Endothelial cell of umbilical vein (primary cell): ENCODE measurements around the gene CYB5R4. TPM values are rescaled to one million over a fixed set of nuclear protein-coding genes. Genes with fewer than 3 reads are reported as not detected.

Experiments
- BruUV-seq: library from RNA; stranded (reverse); fragments of 400-500 nt; replicated peaks from 2 replicates; lab custom pipeline; 2021; lab: Mats Ljungman, UMichigan
- CTCF ChIA-PET: fragments of 300-600, 350-600 bp; sonication (Branson Sonifier 250); formaldehyde crosslinking; loops from one replicate; lab custom pipeline; 2021; ENCODE audit warnings: antibody characterized with exemption, inconsistent platforms; lab: Charles Lee
- POLR2A ChIA-PET: fragments of 300-600, 350-600 bp; sonication (Branson Sonifier 250); formaldehyde crosslinking; loops from one replicate; lab custom pipeline; 2021; ENCODE audit warnings: antibody characterized with exemption, inconsistent platforms; lab: Charles Lee
- DNase-seq: peaks from one replicate; pipeline ENCODE4 v3.0.0-alpha.2; 2011; ENCODE audit warnings: low read depth, low spot score
- FAIRE-seq: peaks from 2 replicates; lab custom pipeline; 2011; peaks lifted over from hg19 to GRCh38; lab: Jason Lieb, UNC
- H2AFZ ChIP-seq: 2 replicates; pipeline ENCODE4 v1.6.0; 2012; ENCODE audit warnings: low read depth, low read length, control low read depth, inconsistent platforms
- H3K27ac ChIP-seq: 2 replicates; pipeline ENCODE4 v1.5.1; 2011; ENCODE audit warnings: low read depth, mild to moderate bottlenecking, control low read depth, low read length, moderate library complexity; ENCODE audit not compliant: insufficient read depth
- H3K27me3 ChIP-seq, 2 experiments: 2 replicates each; pipeline versions ENCODE4 v1.6.0 to v1.6.1; 2011; ENCODE audit warnings: low read length in 2 of 2, mixed read lengths in 1 of 2; ENCODE audit not compliant: control insufficient read depth in 2 of 2, insufficient read depth in 2 of 2
- H3K36me3 ChIP-seq, 2 experiments: 2 replicates in 1 of 2; 3 replicates in 1 of 2; pipeline ENCODE4 v1.5.1; 2011; ENCODE audit warnings: low read length in 2 of 2, mild to moderate bottlenecking in 1 of 2, moderate library complexity in 1 of 2; ENCODE audit not compliant: control insufficient read depth in 2 of 2, insufficient read depth in 2 of 2; ENCODE audit errors: extremely low read depth in 1 of 2
- H3K4me1 ChIP-seq: 3 replicates; pipeline ENCODE4 v1.5.1; 2011; ENCODE audit warnings: mild to moderate bottlenecking, low read length; ENCODE audit not compliant: control insufficient read depth, insufficient read depth; ENCODE audit errors: extremely low read depth
- H3K4me2 ChIP-seq: 2 replicates; pipeline ENCODE4 v1.6.1; 2011; ENCODE audit warnings: low read length, control low read depth, mixed read lengths; ENCODE audit not compliant: insufficient read depth
- H3K4me3 ChIP-seq, 3 experiments: fragments of 200-600 bp in 1 of 3; sonication (generic), shearing (Covaris generic) in 1 of 3; replicated peaks in 1 of 3; 2 replicates each; pipeline ENCODE4 v1.5.1; 2011 to 2016; ENCODE audit warnings: control low read depth in 3 of 3, low read length in 3 of 3, mild to moderate bottlenecking in 2 of 3, inconsistent platforms in 1 of 3, low read depth in 1 of 3, moderate library complexity in 1 of 3; ENCODE audit not compliant: insufficient read depth in 1 of 3
- H3K79me2 ChIP-seq: 2 replicates; pipeline ENCODE4 v1.6.0; 2012; ENCODE audit warnings: low read length, inconsistent platforms; ENCODE audit not compliant: control insufficient read depth, insufficient read depth
- H3K9ac ChIP-seq: replicated peaks from 2 replicates; pipeline ENCODE3; 2011; ENCODE audit warnings: low read length, control low read depth; ENCODE audit not compliant: insufficient read depth; ENCODE audit errors: extremely low read depth
- H3K9me1 ChIP-seq: replicated peaks from 3 replicates; pipeline ENCODE4 v1.6.0; 2011; ENCODE audit warnings: mild to moderate bottlenecking, low read length; ENCODE audit not compliant: control insufficient read depth, insufficient read depth; ENCODE audit errors: extremely low read depth
- H3K9me3 ChIP-seq: replicated peaks from 2 replicates; pipeline ENCODE4 v1.5.1; 2012; ENCODE audit warnings: low read length, inconsistent platforms; ENCODE audit not compliant: control insufficient read depth, insufficient read depth
- H4K20me1 ChIP-seq: replicated peaks from 2 replicates; pipeline ENCODE3; 2011; ENCODE audit warnings: mild to moderate bottlenecking, low read length; ENCODE audit not compliant: control insufficient read depth, insufficient read depth; ENCODE audit errors: extremely low read depth
- EZH2 ChIP-seq: IDR thresholded peaks from 2 replicates; pipeline ENCODE4 v1.6.1; 2012; ENCODE audit warnings: borderline replicate concordance, low read depth, mild to moderate bottlenecking, moderate library complexity, low read length, inconsistent platforms; ENCODE audit not compliant: severe bottlenecking
- FOS ChIP-seq: IDR thresholded peaks from 2 replicates; pipeline ENCODE4 v1.6.1; 2011; ENCODE audit warnings: mild to moderate bottlenecking, low read length, moderate library complexity, borderline replicate concordance; ENCODE audit not compliant: insufficient read depth
- GATA2 ChIP-seq: IDR thresholded peaks from 2 replicates; pipeline ENCODE4 v1.7.0; 2011; ENCODE audit warnings: low read depth, mild to moderate bottlenecking, moderate library complexity, mixed read lengths, low read length; ENCODE audit not compliant: insufficient read length, insufficient read depth
- JUN ChIP-seq: IDR thresholded peaks from 2 replicates; pipeline ENCODE4 v1.6.1; 2011; ENCODE audit warnings: borderline replicate concordance, low read depth; ENCODE audit not compliant: insufficient read length, insufficient read depth
- MYC ChIP-seq: IDR thresholded peaks from one replicate; pipeline ENCODE4 v1.6.1; 2011; ENCODE audit warnings: mild to moderate bottlenecking, low read depth, low read length
- POLR2A ChIP-seq: IDR thresholded peaks from 2 replicates; pipeline ENCODE4 v1.6.1; 2012; ENCODE audit warnings: low read depth, mild to moderate bottlenecking, control low read depth, low read length
- POLR2AphosphoS5 ChIP-seq: IDR thresholded peaks from 2 replicates; pipeline ENCODE4 v1.6.1; 2012; ENCODE audit warnings: low read depth, mild to moderate bottlenecking, control low read depth, low read length, moderate library complexity; ENCODE audit not compliant: insufficient read depth
- dilution Hi-C: fragments of 300-500 bp; cut with MboI; formaldehyde crosslinking; loops from one replicate; pipeline ENCODE4 v1.15.0; 2019; ENCODE audit warnings: low sequenced_read_pairs; ENCODE audit not compliant: extremely low pct_ligation_motif_present
- intact Hi-C: fragments of 100-400 bp; cut with micrococcal nuclease; formaldehyde crosslinking; loops from one replicate; pipeline ENCODE4 v1.10.0; 2022
- polyA plus RNA-seq, 4 experiments: library from polyadenylated mRNA; depleted of rRNA in 3 of 4; stranded (reverse) in 3 of 4; unstranded in 1 of 4; fragments of >200 nt; gene quantifications; 2 replicates each; pipeline versions ENCODE4 v1.2.1 to v1.2.3, GENCODE V29; 2011 to 2012; ENCODE audit warnings: missing spikeins in 1 of 4
- total RNA-seq: library from RNA; stranded (reverse); gene quantifications from 2 replicates; pipeline ENCODE4 v1.2.3, GENCODE V29; 2021
- TF ChIP-seq, protein P1 (sequence below), 2 donors: IDR thresholded peaks; 1 replicate in 1 of 2; 2 replicates in 1 of 2; pipeline ENCODE4 v1.5.1; 2011; ENCODE audit warnings: low read length in 2 of 2, mild to moderate bottlenecking in 2 of 2, moderate library complexity in 2 of 2, control low read depth in 1 of 2, inconsistent platforms in 1 of 2, low read depth in 1 of 2; ENCODE audit not compliant: insufficient read depth in 1 of 2; ENCODE audit errors: extremely low read depth in 1 of 2
- TF ChIP-seq, protein P2 (sequence below): IDR thresholded peaks from 2 replicates; pipeline ENCODE4 v1.6.1; 2011; ENCODE audit not compliant: insufficient read depth, insufficient read length

CYB5R4 gene
- total and polyA plus RNA-seq, 2 donors (not counting 3 experiments of a cell fraction or from before 2014, with no cell fraction given): 3.1 to 13.4 TPM

GRCh38 chr6:83889621-83890020 is 30.1 kb downstream of the CYB5R4 start:
- dilution Hi-C loops: no loop called here
- POLR2A ChIA-PET: no interaction called here
- no peak overlapping the region for H3K4me2 ChIP-seq
- DNase-seq: no peak
- no peaks in the 10 kb centered on the region for H3K27me3 ChIP-seq
- H3K4me1 ChIP-seq: peaks cover 3% of the 10 kb centered on the region
- no peaks in the 10 kb centered on the region for H4K20me1 ChIP-seq
- no TSS peak for BruUV-seq
- TF ChIP-seq JUN: no peak
- no peak for TF ChIP-seq MYC
- TF ChIP-seq, protein P1, sequence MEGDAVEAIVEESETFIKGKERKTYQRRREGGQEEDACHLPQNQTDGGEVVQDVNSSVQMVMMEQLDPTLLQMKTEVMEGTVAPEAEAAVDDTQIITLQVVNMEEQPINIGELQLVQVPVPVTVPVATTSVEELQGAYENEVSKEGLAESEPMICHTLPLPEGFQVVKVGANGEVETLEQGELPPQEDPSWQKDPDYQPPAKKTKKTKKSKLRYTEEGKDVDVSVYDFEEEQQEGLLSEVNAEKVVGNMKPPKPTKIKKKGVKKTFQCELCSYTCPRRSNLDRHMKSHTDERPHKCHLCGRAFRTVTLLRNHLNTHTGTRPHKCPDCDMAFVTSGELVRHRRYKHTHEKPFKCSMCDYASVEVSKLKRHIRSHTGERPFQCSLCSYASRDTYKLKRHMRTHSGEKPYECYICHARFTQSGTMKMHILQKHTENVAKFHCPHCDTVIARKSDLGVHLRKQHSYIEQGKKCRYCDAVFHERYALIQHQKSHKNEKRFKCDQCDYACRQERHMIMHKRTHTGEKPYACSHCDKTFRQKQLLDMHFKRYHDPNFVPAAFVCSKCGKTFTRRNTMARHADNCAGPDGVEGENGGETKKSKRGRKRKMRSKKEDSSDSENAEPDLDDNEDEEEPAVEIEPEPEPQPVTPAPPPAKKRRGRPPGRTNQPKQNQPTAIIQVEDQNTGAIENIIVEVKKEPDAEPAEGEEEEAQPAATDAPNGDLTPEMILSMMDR (IDR thresholded peaks at IDR 0.05; ENCODE audit: extremely low read depth in 1 of 2, insufficient read depth in 1 of 2, low read depth in 1 of 2, low read length in 2 of 2): no peak
- TF ChIP-seq POLR2A: no peak
- no peak for TF ChIP-seq GATA2
- TF ChIP-seq POLR2AphosphoS5: no peak
- TF ChIP-seq, protein P2, sequence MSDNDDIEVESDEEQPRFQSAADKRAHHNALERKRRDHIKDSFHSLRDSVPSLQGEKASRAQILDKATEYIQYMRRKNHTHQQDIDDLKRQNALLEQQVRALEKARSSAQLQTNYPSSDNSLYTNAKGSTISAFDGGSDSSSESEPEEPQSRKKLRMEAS: no peak
- TF ChIP-seq FOS: no peak
- no peak for TF ChIP-seq EZH2
- H3K36me3 ChIP-seq: no peaks in the 10 kb centered on the region
- H3K79me2 ChIP-seq: no peaks in the 10 kb centered on the region
- H2AFZ ChIP-seq: no peak overlapping the region
- H3K27ac ChIP-seq: no peak overlapping the region
- no peak for FAIRE-seq
- H3K4me3 ChIP-seq: no peak overlapping the region
- no peaks in the 10 kb centered on the region for H3K9me1 ChIP-seq
- no peaks in the 10 kb centered on the region for H3K9me3 ChIP-seq
- H3K9ac ChIP-seq: no peak overlapping the region
- intact Hi-C loops: loop anchor here (10.0 kb wide), 2 partner anchors 275 to 1435 kb away; no protein-coding TSS in a partner anchor
- CTCF ChIA-PET: interaction anchor here (0.8 to 1.4 kb wide), 4 partner anchors 328 to 353 kb away, joined by 3 to 5 read pairs (median 4); partner anchors contain the start of gene CEP162
